Measurements from ENCODE around the gene APOBEC3F.
"Not testable (repeated sequence)": the region's sequence is repeated elsewhere in the genome, so short reads cannot be mapped to it uniquely, and the experiment has no call there.

APOBEC3F gene

DNA sequence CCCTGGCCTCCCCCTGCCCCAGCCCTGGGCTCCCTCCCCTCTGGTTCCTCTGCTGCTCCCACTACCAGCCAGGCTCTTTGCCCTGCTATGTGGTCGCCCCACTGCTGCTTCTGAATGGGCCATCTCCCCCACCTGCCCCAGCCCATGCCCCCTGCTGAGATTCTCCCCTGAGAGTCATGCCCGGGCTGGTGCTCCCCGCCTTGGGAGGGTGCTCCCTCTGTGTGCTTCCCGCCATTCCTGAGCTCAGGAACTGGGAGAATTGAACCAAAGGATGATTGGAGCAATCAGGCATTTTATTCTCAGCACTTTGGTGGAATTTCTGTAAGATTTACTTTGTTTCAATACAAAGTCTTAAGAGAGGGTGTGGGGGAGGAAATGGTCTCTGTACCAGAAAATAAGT lies 12.9 kb upstream of the APOBEC3F start:
- DNase-seq (ENCODE audit: low read depth in 3 of 3): no peak

GRCh38 chr22:39028281-39028680 lies 12.4 kb upstream of the APOBEC3F start:
- DNase-seq (ENCODE audit: low read depth in 3 of 3): no peak

DNA sequence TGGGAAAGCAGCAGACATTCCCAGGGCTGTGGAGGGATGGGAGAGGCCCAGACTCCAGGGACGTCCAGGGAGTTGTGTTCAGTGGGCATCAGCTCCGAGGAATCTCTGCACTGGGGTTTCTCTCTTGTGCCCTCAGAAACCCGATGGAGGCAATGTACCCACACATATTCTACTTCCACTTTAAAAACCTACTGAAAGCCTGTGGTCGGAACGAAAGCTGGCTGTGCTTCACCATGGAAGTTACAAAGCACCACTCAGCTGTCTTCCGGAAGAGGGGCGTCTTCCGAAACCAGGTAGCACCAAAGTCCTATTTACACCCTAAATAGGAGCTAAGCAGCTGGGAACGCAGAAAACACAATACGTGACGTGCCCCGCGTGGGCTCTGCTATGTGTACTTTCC lies 11.4 kb upstream of the APOBEC3F start:
- DNase-seq (ENCODE audit: low read depth in 3 of 3): no peak

- no peak for DNase-seq (ENCODE audit: low read depth in 3 of 3)
Measured at GRCh38 chr22:39030705-39031104, 10.0 kb upstream of the APOBEC3F start.

DNA sequence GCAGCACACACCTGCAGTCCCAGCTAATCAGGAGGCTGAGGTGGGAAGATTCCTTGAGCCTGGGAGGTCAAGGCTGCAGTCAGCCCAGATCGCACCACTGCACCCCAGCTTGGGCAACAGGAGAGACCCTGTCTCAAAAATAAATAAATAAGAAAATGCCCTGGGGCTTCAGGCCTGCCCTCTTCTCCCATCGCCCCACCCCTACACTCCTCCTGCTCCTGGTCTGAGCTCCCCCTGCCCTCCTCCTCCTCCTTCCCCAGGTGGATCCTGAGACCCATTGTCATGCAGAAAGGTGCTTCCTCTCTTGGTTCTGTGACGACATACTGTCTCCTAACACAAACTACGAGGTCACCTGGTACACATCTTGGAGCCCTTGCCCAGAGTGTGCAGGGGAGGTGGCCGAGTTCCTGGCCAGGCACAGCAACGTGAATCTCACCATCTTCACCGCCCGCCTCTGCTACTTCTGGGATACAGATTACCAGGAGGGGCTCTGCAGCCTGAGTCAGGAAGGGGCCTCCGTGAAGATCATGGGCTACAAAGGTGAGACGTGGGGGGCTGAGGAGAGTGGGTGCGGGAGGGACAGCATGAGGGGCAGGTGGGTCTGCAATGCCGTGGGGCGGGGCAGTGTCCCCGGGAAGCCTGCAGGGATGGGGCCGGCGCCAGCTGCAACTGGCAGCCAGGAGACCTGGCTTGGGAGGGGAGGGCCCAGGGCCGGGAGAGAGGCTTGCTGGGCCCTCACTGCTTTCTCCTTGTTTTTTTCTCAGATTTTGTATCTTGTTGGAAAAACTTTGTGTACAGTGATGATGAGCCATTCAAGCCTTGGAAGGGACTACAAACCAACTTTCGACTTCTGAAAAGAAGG lies 9.0 kb upstream of the APOBEC3F start:
- DNase-seq (ENCODE audit: low read depth in 3 of 3): not testable (repeated sequence)

DNA sequence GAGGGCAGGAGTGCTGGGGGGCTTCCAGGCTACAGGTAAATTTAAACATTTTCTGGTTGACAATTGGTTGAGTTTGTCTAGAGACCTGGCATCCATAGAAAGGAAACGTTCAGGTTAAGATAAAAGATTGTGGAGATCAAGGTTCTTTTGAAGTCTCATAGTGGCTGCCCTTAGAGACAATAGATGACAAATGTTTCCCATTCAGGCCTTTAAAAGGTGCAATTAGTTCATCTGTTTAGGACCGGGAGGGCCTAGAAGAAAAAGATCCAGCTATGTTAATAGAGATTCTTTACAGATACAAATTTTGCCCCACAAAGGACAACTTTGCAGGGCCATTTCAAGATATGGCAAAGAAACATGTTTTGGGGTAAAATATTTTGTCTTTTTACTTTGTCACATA lies 3.6 kb upstream of the APOBEC3F start:
- not testable (repeated sequence) for DNase-seq (ENCODE audit: low read depth in 3 of 3)

DNA sequence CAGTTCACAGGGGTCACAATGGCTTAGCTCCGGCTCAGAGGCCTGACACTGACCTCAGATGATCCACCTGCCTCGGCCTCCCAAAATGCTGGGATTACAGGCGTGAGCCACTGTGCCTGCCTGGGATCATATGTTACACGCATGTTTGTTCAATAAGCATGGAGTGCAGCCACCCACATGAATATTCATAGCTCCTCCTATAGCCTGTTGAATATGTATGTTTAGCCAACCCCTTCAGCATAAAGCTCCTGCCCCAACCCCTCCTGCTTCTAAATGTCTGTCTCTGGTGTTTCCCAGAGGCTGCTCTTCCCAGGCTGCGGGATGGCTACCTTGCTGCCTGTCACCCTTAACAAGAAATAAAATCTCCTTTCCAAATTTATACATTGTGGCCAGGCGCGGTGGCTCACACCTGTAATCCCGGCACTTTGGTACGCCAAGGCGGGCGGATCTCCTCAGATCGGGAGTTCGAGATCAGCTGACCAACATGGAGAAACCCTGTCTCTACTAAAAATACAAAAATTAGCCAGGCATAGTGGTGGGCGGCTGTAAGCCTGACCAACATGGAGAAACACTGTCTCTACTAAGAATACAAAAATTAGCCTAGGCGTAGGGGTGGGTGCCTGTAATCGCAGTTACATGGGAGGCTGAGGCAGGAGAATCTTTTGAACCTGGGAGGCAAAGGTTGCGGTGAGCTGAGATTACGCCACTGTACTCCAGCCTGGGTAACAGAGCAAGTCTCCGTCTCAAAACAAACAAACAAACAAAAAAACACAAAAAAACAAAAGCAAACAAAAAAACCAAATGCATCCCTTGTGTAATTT lies 1.1 kb upstream of the APOBEC3F start:
- no peak for DNase-seq (ENCODE audit: low read depth in 3 of 3)

GRCh38 chr22:39040155-39040537 lies 518 bp upstream of the APOBEC3F start:
- DNase-seq (ENCODE audit: low read depth in 3 of 3): not testable (repeated sequence)

DNA sequence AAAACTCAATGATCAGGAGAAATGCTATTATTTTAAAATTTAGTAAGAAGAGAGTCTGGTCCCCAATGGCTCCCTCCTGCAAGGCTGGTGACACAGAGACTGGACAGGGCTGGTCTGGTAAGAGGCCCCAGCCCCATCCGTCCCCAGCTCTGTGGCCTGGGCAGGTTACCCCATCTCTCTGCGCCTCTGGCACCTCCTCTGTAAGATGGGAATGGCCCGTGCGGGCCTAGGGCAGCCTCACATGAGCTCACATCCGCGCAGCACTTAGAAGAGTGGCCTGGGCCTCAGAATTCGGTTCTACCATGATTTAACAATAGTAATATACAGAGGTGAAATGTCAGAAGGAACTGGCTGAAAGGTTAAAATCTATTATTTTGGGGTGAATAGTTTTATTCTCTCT lies 1.2 kb downstream of the APOBEC3F start:
- no peak for DNase-seq (ENCODE audit: low read depth in 3 of 3)

- not testable (repeated sequence) for DNase-seq (ENCODE audit: low read depth in 3 of 3)
Measured at GRCh38 chr22:39043063-39043462, 2.4 kb downstream of the APOBEC3F start.

GRCh38 chr22:39045136-39045535 lies 4.5 kb downstream of the APOBEC3F start:
- not testable (repeated sequence) for DNase-seq (ENCODE audit: low read depth in 3 of 3)

DNA sequence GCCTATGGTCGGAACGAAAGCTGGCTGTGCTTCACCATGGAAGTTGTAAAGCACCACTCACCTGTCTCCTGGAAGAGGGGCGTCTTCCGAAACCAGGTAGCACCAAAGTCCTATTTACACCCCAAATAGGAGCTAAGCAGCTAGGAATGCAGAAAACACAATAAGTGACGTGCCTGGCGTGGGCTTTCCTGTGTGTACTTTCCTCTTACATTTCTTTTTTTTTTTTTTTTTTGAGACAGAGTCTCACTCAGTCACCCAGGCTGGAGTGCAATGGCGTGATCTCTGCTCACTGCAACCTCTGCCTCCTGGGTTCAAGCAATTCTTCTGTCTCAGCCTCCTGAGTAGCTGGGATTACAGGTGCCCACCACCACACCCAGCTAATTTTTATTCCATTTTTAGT lies 8.8 kb downstream of the APOBEC3F start:
- DNase-seq (ENCODE audit: low read depth in 3 of 3): not testable (repeated sequence)

- DNase-seq (ENCODE audit: low read depth in 3 of 3): not testable (repeated sequence)
Measured at GRCh38 chr22:39051844-39052495, 11.3 kb downstream of the APOBEC3F start.

DNA sequence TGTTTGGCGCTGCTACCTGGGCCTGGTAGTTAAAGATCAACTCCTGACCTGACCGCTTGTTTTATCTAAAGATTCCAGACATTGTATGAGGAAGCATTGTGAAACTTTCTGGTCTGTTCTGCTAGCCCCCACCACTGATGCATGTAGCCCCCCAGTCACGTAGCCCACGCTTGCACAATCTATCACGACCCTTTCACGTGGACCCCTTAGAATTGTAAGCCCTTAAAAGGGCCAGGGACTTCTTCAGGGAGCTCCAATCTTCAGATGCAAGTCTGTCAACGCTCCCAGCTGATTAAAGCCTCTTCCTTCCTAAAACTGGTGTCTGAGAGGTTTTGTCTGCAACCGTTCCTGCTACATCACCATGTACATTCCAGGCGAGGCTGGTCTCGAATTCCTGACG lies 15.0 kb downstream of the APOBEC3F start:
- no peak for DNase-seq (ENCODE audit: low read depth in 3 of 3)

DNA sequence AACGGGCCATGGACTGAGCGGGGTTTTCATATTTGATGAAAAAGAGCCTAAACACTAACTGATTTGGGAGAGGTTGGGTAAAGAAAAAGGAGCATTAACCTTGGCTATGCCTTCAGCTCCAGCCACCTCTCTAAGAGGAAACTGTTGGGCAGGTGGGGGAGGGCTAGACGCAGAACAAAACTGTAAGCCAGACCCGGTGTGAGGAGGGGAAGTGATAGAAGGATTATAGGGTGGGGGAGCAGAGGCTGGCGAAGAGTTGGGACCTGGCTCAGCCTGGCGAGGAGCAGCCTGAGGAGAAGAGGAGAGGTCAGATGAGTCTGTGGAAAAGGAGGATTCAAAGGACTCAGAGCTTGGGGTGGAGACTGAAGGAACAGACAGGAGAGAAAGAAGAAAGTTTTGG lies 20.6 kb downstream of the APOBEC3F start:
- DNase-seq (ENCODE audit: low read depth in 3 of 3): not testable (repeated sequence)

GRCh38 chr22:39061951-39062350 lies 21.3 kb downstream of the APOBEC3F start:
- DNase-seq (ENCODE audit: low read depth in 3 of 3): not testable (repeated sequence)

GRCh38 chr22:39063904-39064303 lies 23.2 kb downstream of the APOBEC3F start:
- not testable (repeated sequence) for DNase-seq (ENCODE audit: low read depth in 3 of 3)

DNA sequence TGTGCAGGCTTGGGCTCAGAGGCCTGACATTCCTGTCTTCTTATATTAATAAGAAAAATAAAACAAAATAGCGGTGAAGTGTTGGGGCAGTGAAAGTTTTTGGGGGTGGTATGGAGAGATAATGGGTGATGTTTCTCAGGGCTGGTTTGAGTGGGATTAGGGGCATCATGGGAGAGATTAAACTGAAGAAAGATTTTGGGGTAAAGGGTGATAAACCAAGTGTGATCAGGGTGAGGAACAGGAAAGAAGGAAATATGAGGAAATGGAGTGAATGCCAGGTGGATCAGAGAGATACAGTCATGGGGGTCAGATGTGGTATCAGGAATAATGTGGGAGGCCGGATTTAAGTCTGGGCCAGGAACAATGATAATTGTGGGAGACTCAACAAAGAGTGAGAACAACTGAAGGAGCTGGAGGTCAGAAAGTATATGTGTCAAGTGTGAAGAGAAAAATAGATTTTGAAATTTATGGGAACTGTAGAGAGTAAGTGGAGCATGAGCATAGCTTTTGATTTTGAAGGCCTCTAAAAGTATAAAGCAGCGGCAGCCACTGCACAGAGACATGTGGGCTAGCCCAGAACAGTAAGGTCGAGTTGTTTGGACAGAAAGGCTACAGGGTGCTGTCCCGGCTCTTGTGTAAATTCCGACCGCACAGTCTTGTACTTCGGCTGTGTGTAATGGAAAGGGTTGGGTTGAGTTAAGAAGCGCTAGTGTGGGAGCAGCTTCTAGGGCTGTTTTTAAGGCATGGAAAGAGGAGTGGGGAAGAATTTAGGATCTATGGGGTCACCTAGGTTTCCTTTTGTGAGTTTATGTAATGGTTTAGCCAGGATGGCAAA lies 26.0 kb downstream of the APOBEC3F start:
- not testable (repeated sequence) for DNase-seq (ENCODE audit: low read depth in 3 of 3)

- DNase-seq (ENCODE audit: low read depth in 3 of 3): no peak
Measured at GRCh38 chr22:39068033-39068785, 27.5 kb downstream of the APOBEC3F start.

DNA sequence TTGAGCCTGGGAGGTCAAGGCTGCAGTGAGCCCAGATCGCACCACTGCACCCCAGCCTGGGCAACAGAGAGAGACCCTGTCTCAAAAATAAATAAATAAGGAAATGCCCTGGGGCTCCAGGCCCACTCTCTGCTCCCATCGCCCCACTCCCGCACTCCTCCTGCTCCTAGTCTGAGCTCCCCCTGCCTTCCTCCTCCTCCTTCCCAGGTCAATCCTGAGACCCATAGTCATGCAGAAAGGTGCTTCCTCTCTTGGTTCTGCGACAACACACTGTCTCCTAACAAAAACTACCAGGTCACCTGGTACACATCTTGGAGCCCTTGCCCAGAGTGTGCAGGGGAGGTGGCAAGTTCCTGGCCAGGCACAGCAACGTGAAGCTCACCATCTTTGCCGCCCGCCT lies 29.5 kb downstream of the APOBEC3F start:
- no peak for DNase-seq (ENCODE audit: low read depth in 3 of 3)

DNA sequence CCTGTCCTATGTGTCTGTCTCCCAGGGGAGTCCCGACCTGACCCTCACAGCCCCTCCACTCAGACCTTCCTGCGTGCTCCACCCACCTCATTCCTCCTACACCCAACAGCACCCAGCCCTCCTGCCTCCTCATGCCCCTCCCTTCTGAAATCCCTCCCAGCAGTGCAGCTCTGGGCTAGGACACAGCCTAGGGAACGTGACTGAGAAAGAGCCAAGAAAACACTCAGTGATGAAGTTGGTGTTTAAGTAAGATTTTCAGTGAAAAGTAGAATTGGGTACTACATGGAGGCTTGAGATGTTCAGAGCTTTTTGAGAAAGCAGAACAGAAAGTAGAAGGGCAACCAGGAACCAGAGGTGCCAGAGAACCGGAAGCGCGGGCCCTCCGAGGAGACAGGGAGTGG lies 31.9 kb downstream of the APOBEC3F start:
- not testable (repeated sequence) for DNase-seq (ENCODE audit: low read depth in 3 of 3)
